SKM-1 (cell line): Measurements from ENCODE around the gene CA12.

Experiments used
- DNase-seq: peaks from one replicate; lab custom pipeline; 2025; ENCODE audit not compliant: unreplicated experiment; lab: John Stamatoyannopoulos, UW

The CA12 gene

DNA sequence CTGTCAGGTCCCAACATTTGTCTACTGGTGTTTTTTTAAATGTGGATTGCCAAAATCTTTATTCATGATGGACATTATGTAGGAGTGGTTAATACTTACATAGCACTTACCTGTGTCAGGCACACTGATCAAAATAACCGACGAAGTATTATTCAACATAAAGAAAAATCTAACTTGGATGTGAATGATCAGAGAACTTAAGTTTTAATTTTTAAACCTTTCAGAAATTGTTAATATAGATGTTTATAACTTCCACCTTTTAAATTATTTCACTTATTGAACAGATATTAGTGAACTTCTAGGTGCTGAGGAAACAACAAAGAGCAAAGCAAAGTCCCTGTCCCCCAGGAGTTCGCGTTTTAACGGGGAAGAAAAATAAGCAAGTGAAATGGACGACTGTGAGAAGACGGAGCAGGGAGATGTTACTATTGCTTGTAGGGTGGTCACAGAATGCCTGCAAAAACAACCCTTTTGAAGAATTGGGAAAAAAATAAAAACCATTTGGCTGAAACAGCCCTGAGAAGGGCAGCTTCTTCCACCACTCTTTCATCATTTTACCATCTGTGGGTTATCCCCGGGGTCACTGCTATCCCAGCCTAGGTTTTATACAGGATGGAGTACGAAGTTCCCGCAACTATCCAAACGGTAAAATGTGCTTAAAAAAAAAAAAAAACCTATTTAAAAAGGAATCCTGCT is 105.2 kb downstream of the CA12 start:
- no peak for DNase-seq

GRCh38 chr15:63274427-63274826 is 107.2 kb downstream of the CA12 start:
- no peak for DNase-seq
